ENCODE results near the gene OPCML.

The OPCML gene

DNA sequence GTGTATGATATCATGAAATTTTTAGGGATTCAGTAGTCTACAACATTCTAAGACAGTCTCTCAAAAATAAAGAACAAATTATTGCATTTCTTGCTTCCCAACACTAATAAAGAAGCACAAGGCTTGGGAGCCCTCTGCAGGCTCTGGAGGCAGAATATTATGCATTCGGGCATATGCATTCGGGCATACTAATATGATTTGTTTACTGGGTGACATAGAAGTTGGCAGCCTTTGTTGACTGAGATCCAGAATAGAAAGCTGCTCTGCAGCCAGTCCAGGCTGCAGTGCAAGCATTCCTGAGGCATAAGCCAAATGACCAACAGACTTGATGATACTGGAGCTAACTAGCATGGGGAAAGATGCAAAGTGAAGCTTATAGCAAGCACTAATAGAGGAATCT, 945.5 kb downstream of the OPCML start:
- FAIRE-seq, result no peak
- DNase-seq (ENCODE audit: extremely low spot score, insufficient read length, low read depth), result no peak

GRCh38 chr11:132579634-132580327, 952.5 kb downstream of the OPCML start:
- FAIRE-seq (no peak), DNase-seq (ENCODE audit: extremely low spot score, insufficient read length, low read depth) (no peak)

DNA sequence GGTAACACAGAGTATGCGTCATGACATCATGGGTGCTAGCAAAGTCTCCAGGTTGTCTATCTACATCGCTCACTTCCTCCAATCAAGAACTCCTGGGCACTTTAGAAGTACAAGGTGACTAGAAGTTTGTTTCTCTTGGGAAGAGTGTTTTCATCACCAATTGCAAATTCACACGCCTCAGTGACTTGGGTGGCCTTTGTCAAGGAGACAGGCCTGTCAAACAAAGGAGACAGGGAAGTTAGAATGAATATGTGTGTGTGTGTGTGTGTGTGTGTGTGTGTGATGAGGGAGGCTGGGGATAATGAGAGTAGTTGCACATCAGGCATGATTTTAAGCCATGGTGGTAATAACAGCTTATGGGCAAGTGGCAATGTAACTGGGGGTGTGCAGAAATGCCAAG, 953.2 kb downstream of the OPCML start:
- FAIRE-seq (no peak), DNase-seq (ENCODE audit: extremely low spot score, insufficient read length, low read depth) (no peak)

- no peak for DNase-seq (ENCODE audit: extremely low spot score, insufficient read length, low read depth)
- no peak for FAIRE-seq
Measured at GRCh38 chr11:132578580-132578979, 953.7 kb downstream of the OPCML start.

- FAIRE-seq, result no peak
- DNase-seq (ENCODE audit: extremely low spot score, insufficient read length, low read depth), result no peak
Measured at GRCh38 chr11:132576706-132577105, 955.6 kb downstream of the OPCML start.

GRCh38 chr11:132564091-132564885, 968.0 kb downstream of the OPCML start:
- DNase-seq (ENCODE audit: extremely low spot score, insufficient read length, low read depth), result no peak
- no peak for FAIRE-seq

GRCh38 chr11:132563050-132563449, 969.3 kb downstream of the OPCML start:
- DNase-seq (ENCODE audit: extremely low spot score, insufficient read length, low read depth) (no peak), FAIRE-seq (no peak)

- FAIRE-seq (no peak), DNase-seq (ENCODE audit: extremely low spot score, insufficient read length, low read depth) (no peak)
Measured at GRCh38 chr11:132561937-132562336, 970.4 kb downstream of the OPCML start.

- FAIRE-seq (no peak), DNase-seq (ENCODE audit: extremely low spot score, insufficient read length, low read depth) (no peak)
Measured at GRCh38 chr11:132559331-132560036, 972.8 kb downstream of the OPCML start.

DNA sequence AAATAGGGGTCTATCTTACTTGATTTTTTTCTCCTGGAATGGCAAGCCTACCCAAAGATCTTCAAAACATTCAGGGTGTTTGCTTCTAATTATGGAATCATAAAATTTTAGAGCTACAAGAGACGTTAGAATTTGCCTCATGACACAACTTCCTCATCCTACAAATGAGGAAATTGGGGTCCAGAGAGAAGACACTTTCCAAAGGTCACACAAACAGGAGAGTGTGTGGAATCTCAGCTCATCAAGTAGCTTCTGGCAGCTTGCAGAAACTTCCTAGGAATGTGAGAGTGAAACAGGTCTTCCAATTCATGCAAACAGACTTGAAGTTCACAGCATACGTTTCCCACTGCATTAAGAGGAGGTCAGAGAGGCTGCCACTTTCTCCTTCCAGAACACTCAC, 976.0 kb downstream of the OPCML start:
- DNase-seq (ENCODE audit: extremely low spot score, insufficient read length, low read depth) (no peak), FAIRE-seq (no peak)

- FAIRE-seq, result no peak
- no peak for DNase-seq (ENCODE audit: extremely low spot score, insufficient read length, low read depth)
Measured at GRCh38 chr11:132555617-132556016, 976.7 kb downstream of the OPCML start.

DNA sequence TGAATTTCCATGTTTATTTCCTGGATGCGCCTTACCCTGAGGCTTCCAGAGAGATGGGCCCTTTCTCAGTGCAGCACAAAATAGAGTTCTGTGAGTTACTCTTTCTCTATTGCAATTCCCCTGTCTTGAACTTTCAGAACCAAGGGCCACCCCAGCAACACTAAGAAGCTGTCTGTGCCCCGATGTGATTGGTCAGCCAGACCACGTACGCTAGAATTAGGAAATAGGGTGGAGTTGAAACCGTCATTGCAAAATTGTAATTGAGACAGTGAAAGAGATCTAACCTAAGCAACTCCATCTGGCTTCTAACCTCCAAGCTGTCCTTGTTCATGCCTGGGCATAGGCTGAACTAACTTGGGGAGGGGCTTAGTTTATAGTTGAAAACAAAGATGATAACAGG, 981.3 kb downstream of the OPCML start:
- no peak for FAIRE-seq

DNA sequence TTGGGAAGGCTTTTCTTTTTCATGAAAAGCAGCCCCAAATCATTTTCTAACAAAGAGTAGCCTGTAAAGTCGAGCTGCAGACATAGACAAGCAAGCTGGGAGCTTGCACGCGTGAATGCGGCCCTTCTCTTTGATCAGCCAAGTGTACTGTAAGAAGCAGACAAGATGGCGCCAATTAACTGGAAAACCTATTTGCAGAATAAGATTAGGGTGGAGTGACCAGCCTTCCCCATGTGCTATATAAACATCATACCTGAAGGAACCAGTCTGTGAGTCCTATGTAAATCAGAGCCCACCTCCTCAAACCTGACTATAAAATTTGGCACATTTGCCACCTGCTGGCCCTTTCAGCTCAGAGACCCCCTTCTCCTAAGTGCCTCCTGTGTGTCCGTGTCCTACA, 982.7 kb downstream of the OPCML start:
- FAIRE-seq (no peak), DNase-seq (ENCODE audit: extremely low spot score, insufficient read length, low read depth) (no peak)

More for the DNA sequence above, 981.3 kb downstream of the OPCML start:
- DNase-seq (ENCODE audit: extremely low spot score, insufficient read length, low read depth), result no peak

- FAIRE-seq (no peak), DNase-seq (ENCODE audit: extremely low spot score, insufficient read length, low read depth) (no peak)
Measured at GRCh38 chr11:132549001-132549400, 983.3 kb downstream of the OPCML start.

- DNase-seq (ENCODE audit: extremely low spot score, insufficient read length, low read depth), result no peak
- FAIRE-seq, result no peak
Measured at GRCh38 chr11:132544007-132544406, 988.3 kb downstream of the OPCML start.

GRCh38 chr11:132541794-132542193, 990.5 kb downstream of the OPCML start:
- FAIRE-seq, result no peak
- no peak for DNase-seq (ENCODE audit: extremely low spot score, insufficient read length, low read depth)

DNA sequence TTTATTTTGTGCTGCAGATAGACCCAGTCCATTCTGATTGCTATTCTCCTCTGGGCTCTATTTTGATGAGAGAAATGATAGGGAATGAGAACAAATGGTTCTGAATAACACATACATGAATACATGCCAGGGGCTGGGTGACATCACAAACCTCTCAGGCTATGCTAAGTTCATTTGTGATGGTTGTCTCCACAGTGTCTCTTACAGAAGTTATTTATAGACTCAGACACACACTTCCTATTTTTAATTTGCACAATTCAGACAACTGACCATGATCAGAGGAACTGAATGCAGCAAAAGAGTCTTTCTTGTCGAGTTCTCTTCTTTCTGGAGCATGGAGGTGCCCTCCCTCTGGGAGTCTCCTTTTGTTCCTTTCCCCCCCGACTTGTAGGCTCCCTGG, 991.7 kb downstream of the OPCML start:
- DNase-seq (ENCODE audit: extremely low spot score, insufficient read length, low read depth), result no peak
- FAIRE-seq, result no peak

DNA sequence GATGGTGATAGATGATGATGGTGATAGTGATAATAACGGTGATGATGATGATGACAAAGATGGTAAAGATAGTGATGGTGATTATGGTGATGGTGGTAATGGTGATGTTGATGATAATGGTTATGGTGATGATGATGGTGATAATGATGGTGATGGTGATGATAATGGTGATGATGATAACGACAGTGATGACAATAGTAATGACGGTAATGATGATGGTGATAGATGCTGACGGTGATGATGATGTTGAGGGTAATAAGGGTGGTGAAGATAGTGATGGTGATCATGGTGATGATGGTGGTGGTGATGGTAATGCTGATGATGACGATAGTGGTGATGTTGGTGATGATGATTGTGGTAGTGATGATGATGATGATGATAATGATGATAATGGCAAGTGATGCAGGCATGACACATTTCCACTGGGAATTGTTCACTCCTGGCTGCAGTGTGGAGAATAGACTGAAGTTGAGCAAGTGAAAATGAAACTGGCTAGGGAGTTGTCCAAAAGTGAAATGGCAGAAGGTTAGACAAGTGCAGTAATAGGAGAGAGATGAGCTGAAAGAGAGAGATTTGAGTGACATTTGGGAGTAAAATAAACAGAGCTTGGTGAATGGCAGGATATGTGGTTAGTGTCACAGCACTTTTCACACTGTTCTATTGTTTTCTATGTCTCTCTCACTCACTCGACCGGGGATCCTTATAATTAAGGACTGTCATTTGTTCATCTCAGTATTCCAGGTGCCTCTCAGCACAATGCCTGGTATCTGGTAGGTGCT, 992.5 kb downstream of the OPCML start:
- DNase-seq (ENCODE audit: extremely low spot score, insufficient read length, low read depth), result no peak
- FAIRE-seq, result no peak

DNA sequence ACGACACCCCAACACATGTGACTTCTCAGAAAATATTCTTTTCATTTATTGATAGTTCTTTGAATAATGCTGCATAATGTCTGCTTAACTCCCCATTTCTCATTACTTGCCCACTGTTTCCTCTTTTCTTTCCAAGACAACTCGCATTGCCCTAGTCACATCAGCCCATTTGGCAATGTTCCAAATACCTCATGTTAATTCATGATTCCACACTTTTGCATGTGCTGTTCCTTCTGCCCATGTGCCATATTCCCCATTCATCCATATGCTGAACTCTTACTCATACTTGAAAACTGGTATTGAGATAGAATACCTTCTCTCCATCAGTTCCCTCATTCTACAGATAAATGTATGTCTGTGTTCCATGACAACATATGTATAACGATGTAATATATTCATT, 993.7 kb downstream of the OPCML start:
- FAIRE-seq, result no peak

DNA sequence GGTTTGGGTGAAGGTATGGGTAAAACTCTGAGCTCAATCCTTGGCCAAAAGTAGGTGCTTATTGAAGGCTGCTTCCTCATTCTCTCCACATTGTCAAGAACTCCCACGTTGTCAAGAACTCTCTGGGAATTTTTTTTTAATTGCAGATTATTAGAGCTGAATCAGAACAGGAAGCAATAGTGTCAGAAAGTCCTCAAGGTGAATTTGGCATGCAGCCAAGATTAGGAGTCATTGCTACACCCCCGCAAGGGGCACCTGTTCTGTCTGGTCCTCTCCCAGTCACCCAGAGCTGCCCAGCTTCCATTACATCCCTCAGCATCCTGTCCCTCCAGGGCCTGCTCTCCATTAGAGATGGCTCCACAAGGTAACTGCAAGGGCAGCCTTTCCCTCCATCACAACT, 996.5 kb downstream of the OPCML start:
- FAIRE-seq (no peak), DNase-seq (ENCODE audit: extremely low spot score, insufficient read length, low read depth) (no peak)

More for the DNA sequence above, 993.7 kb downstream of the OPCML start:
- DNase-seq (ENCODE audit: extremely low spot score, insufficient read length, low read depth), result no peak
